ENCODE data around the gene DDR1.
"Not testable (repeated sequence)": the region's sequence is repeated elsewhere in the genome, so short reads cannot be mapped to it uniquely, and the experiment has no call there.

The DDR1 gene

GRCh38 chr6:30908700-30909099 lies 24.4 kb downstream of the DDR1 start:
- in situ Hi-C loops (cut with HindIII; ENCODE audit: low pct_ligation_motif_present, low sequenced_read_pairs) = no loop called here
- no peaks in the 10 kb centered on the region for H3K27me3 ChIP-seq (replicated peaks)
- H3K27ac ChIP-seq = no peak overlapping the region
- no peak for TF ChIP-seq CTCF (IDR thresholded peaks at IDR 0.05; ENCODE audit: low read depth, low read length, missing control alignments)
- peaks cover 25% of the 10 kb centered on the region for H3K36me3 ChIP-seq (replicated peaks)
- peak overlapping the region; percentile 90 for H3K4me3 ChIP-seq (ENCODE audit: low read depth, low read length)
- no peak for DNase-seq

GRCh38 chr6:30910473-30910872 lies 26.2 kb downstream of the DDR1 start:
- peaks cover 25% of the 10 kb centered on the region for H3K36me3 ChIP-seq (replicated peaks)
- H3K27me3 ChIP-seq (replicated peaks); H3K4me3 ChIP-seq (ENCODE audit: low read depth, low read length); in situ Hi-C loops (cut with HindIII; ENCODE audit: low pct_ligation_motif_present, low sequenced_read_pairs); H3K27ac ChIP-seq; DNase-seq: not testable (repeated sequence)

- no peak for TF ChIP-seq CTCF (IDR thresholded peaks at IDR 0.05; ENCODE audit: low read depth, low read length, missing control alignments)
- H3K4me3 ChIP-seq (ENCODE audit: low read depth, low read length) = no peak overlapping the region
- H3K36me3 ChIP-seq (replicated peaks) = peaks cover 25% of the 10 kb centered on the region
- no peak overlapping the region for H3K27ac ChIP-seq
- DNase-seq = no peak
- no peaks in the 10 kb centered on the region for H3K27me3 ChIP-seq (replicated peaks)
- in situ Hi-C loops (cut with HindIII; ENCODE audit: low pct_ligation_motif_present, low sequenced_read_pairs) = no loop called here
These were observed 28.6 kb downstream of the DDR1 start for GRCh38 chr6:30912746-30913520.

GRCh38 chr6:30913721-30914075 lies 29.4 kb downstream of the DDR1 start:
- Histone ChIP-seq H3K27me3 (replicated peaks) (no peaks in the 10 kb centered on the region), H3K27ac (no peak overlapping the region), H3K36me3 (replicated peaks) (peaks cover 27% of the 10 kb centered on the region), H3K4me3 (ENCODE audit: low read depth, low read length) (peak overlapping the region; percentile 57)
- in situ Hi-C loops (cut with HindIII; ENCODE audit: low pct_ligation_motif_present, low sequenced_read_pairs) = no loop called here
- no peak for TF ChIP-seq CTCF (IDR thresholded peaks at IDR 0.05; ENCODE audit: low read depth, low read length, missing control alignments)
- no peak for DNase-seq

- peaks cover 27% of the 10 kb centered on the region for H3K36me3 ChIP-seq (replicated peaks)
- in situ Hi-C loops (cut with HindIII; ENCODE audit: low pct_ligation_motif_present, low sequenced_read_pairs) = no loop called here
- DNase-seq = peak; percentile 84
- H3K4me3 ChIP-seq (ENCODE audit: low read depth, low read length) = peak within 1 kb of the TSS; percentile 57
- H3K27me3 ChIP-seq (replicated peaks) = no peaks in the 10 kb centered on the region
- peak within 1 kb of the TSS; percentile 55 for H3K27ac ChIP-seq
- TF ChIP-seq CTCF (IDR thresholded peaks at IDR 0.05; ENCODE audit: low read depth, low read length, missing control alignments) = peak; percentile 34
These were observed 29.9 kb downstream of the DDR1 start, which contains the start of gene VARS2 for GRCh38 chr6:30914076-30914853. Gene VARS2, plus strand, starts transcription at chr6:30914238. Its CDS starts 599 bp downstream, at chr6:30914837.

GRCh38 chr6:30914854-30915590 lies 30.7 kb downstream of the DDR1 start:
- Histone ChIP-seq H3K27ac (peak overlapping the region; percentile 55), H3K4me3 (ENCODE audit: low read depth, low read length) (peak overlapping the region; percentile 57), H3K27me3 (replicated peaks) (no peaks in the 10 kb centered on the region), H3K36me3 (replicated peaks) (peaks cover 24% of the 10 kb centered on the region)
- TF ChIP-seq CTCF (IDR thresholded peaks at IDR 0.05; ENCODE audit: low read depth, low read length, missing control alignments) = no peak
- no peak for DNase-seq
- in situ Hi-C loops (cut with HindIII; ENCODE audit: low pct_ligation_motif_present, low sequenced_read_pairs) = no loop called here

Data from brain microvascular endothelial cell (primary cell).